Activated naive CD8-positive, alpha-beta T cell treated with anti-CD3 and anti-CD28 coated beads, Interleukin-2, amount 50 U/mL, for 24 hours (primary cell): ENCODE results near the gene PPP1R14D.

Experiments used
- ATAC-seq: fragments of 150-1000 bp; cut with Tn5 transposase; one replicate; pipeline ENCODE4 v1.10.0; 2021
- DNase-seq: peaks from one replicate; pipeline ENCODE4 v3.0.0; 2021
- H3K27ac Mint-ChIP-seq: one replicate; pipeline ENCODE4 v1.8.0; 2021; ENCODE audit warnings: mild to moderate bottlenecking, mixed read lengths
- H3K27me3 Mint-ChIP-seq: one replicate; pipeline ENCODE4 v1.8.0; 2021; ENCODE audit warnings: mixed read lengths
- H3K36me3 Mint-ChIP-seq: one replicate; pipeline ENCODE4 v1.8.0; 2021; ENCODE audit warnings: low read depth, mixed read lengths
- H3K4me1 Mint-ChIP-seq: one replicate; pipeline ENCODE4 v1.8.0; 2021; ENCODE audit warnings: mixed read lengths
- H3K4me3 Mint-ChIP-seq: one replicate; pipeline ENCODE4 v1.8.0; 2021; ENCODE audit warnings: mild to moderate bottlenecking, moderate library complexity, mixed read lengths
- H3K9me3 Mint-ChIP-seq: one replicate; pipeline ENCODE4 v1.8.0; 2021; ENCODE audit warnings: mixed read lengths

Gene PPP1R14D

DNA sequence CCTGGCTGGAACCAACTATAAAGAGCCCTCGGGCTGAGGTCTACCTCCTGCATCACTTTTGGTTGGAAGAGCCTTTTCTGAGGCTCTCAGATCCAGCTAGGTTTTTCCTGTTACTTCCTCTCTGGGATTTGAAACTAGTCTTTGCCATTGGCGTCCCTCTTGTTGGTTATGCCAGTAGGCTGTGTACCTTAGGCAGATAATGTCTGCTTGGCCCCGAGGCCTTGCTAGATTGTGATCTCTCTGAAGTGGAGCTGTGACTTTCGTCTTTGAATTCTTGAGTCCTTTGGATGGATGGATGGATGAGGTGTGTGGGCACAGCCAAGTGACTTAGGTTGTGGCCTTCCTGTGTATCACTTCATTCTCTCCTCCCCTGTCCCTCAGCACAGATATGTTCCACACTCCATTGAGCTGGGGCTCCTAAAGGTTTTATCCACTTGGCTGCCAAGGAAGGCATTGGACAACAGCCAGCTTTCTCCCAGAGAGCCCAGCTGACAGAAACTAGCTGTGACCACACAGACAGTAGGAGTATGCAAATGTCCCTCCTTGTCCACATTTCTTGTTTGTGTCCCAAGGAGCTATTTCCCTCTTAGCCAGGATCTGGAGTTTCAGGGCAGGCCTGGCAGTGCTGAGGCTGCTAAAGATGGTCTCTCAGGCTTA is 13.3 kb downstream of the PPP1R14D start:
- ATAC-seq: no peak
- Mint-ChIP-seq H3K27ac (no peak overlapping the region), H3K4me3 (no peak overlapping the region), H3K27me3 (no peaks in the 10 kb centered on the region), H3K36me3 (peaks cover 5% of the 10 kb centered on the region), H3K4me1 (no peaks in the 10 kb centered on the region), H3K9me3 (no peaks in the 10 kb centered on the region)
- DNase-seq: no peak

DNA sequence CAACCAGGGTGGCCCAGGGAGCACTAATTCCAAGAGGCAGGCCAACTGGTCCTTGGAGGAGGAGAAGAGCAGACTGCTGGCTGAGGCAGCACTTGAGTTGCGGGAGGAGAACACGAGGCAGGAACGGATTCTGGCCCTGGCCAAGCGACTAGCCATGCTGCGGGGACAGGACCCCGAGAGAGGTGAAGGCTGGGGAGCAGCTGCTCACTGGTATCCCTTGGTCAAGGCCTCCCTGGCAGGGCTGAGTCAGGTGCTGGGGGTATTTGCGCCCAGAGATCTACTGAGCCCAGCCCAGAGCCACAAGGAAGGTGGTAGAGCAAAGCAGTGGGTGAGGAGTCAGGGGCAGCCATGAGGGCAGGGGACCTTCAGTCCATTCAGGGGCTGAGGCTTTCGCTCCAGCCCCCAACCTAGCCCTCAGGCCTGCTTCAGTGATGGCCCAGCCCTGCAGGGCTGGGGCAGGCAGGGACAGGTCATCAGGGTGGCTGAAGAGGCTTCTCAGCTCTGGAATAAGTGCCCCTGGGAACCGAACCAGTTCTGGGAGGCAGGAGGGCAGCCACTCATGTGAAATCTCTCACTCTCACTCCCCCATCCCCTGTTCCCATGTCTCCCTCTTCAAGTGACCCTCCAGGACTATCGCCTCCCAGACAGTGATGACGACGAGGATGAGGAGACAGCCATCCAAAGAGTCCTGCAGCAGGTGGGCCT is 15.6 kb downstream of the PPP1R14D start:
- ATAC-seq (no peak), DNase-seq (no peak)
- H3K4me3 Mint-ChIP-seq: no peak overlapping the region
- H3K27ac Mint-ChIP-seq: no peak overlapping the region
- no peaks in the 10 kb centered on the region for H3K27me3 Mint-ChIP-seq
- H3K4me1 Mint-ChIP-seq: peaks cover 10% of the 10 kb centered on the region
- no peaks in the 10 kb centered on the region for H3K9me3 Mint-ChIP-seq
- H3K36me3 Mint-ChIP-seq: peaks cover 5% of the 10 kb centered on the region

DNA sequence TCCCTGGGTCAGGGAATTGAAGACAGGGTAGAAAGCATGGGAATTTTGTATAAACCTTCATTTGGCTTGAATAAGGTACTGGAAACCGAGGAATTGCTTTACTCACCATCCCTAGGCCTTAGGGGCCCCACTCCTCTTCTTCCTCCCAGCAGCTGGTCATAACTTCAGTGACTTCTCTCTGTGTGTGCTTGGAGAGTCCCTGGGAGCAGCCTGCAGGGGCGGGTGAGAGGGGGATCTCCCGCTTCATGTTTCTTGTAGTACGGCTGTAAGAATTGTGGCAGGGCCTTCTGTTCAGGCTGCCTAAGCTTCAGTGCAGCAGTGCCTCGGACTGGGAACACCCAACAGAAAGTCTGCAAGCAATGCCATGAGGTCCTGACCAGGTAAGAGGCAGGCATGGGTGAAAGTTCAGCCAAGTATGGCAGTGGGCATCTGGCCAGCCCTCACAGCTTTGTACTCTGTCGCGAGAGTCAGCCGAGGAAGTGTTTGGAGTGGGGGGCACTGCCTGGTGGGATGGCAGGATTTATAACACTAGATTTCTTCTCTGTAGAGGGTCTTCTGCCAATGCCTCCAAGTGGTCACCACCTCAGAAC is 19.6 kb downstream of the PPP1R14D start:
- Mint-ChIP-seq H3K9me3 (no peaks in the 10 kb centered on the region), H3K4me3 (no peak overlapping the region), H3K27ac (no peak overlapping the region), H3K36me3 (peaks cover 7% of the 10 kb centered on the region), H3K4me1 (peaks cover 19% of the 10 kb centered on the region), H3K27me3 (no peaks in the 10 kb centered on the region)
- no peak for ATAC-seq
- no peak for DNase-seq

DNA sequence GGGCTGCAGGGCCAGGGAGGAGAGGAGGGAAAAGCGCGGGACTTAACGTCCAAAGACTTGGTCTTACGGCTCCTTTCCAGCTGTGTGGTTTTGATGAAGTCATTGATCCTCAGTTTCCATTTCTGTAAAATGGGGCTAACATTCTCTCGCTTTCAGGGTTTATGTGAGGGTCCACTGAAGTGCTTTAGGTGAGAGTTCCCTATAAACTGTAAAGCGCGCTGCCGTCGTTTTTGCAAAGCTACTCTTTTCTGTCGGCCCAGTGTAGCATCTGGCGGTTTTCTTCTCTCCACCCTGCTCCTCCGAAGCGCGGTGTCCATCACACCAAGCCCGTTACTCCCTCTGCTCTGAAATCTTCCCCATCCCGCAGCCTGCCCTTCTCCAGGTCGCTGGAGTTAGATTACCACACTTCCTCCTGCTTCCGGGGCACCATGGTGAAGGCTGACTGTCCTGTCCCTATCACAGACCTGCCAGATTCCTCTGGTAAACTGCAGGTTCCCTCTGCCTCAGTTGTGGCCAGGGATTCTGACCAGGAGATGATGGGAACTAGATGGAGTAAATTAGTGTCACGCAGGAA is 20.5 kb downstream of the PPP1R14D start:
- peak overlapping the region; percentile 92 for H3K4me3 Mint-ChIP-seq
- DNase-seq (no peak), ATAC-seq (no peak)
- peak overlapping the region; percentile 99 for H3K27ac Mint-ChIP-seq
- peaks cover 22% of the 10 kb centered on the region for H3K4me1 Mint-ChIP-seq
- H3K27me3 Mint-ChIP-seq: no peaks in the 10 kb centered on the region
- H3K36me3 Mint-ChIP-seq: peaks cover 7% of the 10 kb centered on the region
- no peaks in the 10 kb centered on the region for H3K9me3 Mint-ChIP-seq

DNA sequence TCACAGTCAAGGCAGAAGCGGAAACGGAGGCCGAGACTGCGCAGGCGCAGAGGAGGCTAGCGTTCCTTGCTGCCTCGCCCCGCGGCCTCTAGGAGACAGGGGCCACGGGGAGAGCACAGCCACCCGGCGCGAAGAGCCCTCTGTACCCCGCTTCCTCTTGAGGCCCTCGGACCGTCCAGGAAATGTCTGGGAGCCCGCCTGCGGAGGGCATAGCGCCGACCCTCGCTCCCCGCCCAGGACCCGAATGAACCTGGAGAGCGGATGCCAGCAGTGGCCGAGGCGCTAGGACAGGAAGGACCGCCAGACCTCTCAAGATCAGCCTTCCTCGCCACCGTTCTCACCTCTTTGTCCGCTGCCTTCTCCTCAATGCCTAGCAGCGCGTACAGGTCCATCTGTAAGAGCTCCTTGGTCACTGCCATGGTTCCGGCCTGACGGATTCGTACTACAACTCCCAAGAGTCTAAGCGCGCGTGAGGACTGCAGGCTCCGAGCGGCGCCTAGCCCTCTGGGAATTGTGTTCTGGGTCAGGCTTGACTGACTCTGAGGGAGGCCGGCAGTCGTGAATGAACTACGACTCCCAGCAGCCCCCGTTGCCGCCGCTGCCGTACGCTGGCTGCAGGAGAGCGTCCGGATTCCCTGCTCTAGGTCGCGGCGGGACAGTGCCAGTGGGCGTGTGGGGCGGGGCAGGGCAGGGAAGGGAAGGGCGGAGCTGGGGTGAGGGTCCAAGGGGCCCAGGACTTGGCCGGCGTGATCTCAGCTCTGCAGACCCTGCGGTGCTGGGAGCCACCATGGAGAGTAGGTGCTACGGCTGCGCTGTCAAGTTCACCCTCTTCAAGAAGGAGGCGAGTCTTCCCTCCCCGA is 21.2 kb downstream of the PPP1R14D start, which contains the start of the genes DNAJC17 and ZFYVE19:
TSS of gene DNAJC17 (minus strand) at position 446 of the 860 bp plus-strand sequence. CDS start at position 419, 27 bp downstream.
TSS of gene ZFYVE19 (plus strand) at position 62 of the 860 bp plus-strand sequence. CDS start at position 563, 501 bp downstream.
- no peaks in the 10 kb centered on the region for H3K9me3 Mint-ChIP-seq
- H3K4me3 Mint-ChIP-seq: peak within 1 kb of the TSS; percentile 92
- H3K27ac Mint-ChIP-seq: peak within 1 kb of the TSS; percentile 99
- H3K27me3 Mint-ChIP-seq: no peaks in the 10 kb centered on the region
- peak; percentile 96 for DNase-seq
- H3K36me3 Mint-ChIP-seq: peaks cover 9% of the 10 kb centered on the region
- H3K4me1 Mint-ChIP-seq: peaks cover 24% of the 10 kb centered on the region
- peak; percentile 99 for ATAC-seq

DNA sequence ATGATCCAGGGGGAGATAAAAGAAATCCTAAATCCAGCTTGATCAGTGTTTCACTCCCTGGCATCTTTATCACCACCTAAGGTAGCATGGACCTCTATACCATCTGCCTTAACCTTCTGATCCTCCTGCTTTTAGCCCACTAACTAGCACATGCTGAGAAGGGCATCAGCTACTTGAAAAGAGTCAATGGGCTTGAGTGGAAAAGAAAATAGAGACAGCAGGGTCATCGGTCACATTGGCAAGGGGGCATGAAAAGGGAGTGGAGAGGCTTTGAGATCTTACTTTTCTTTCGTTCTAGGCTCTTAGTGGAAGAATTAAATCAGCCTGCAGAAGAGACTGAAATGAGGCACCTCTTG is 21.9 kb downstream of the PPP1R14D start:
- H3K4me3 Mint-ChIP-seq: peak overlapping the region; percentile 92
- H3K4me1 Mint-ChIP-seq: peaks cover 28% of the 10 kb centered on the region
- H3K27ac Mint-ChIP-seq: peak overlapping the region; percentile 99
- ATAC-seq (no peak), DNase-seq (no peak)
- H3K36me3 Mint-ChIP-seq: peaks cover 12% of the 10 kb centered on the region
- H3K9me3 Mint-ChIP-seq: no peaks in the 10 kb centered on the region
- no peaks in the 10 kb centered on the region for H3K27me3 Mint-ChIP-seq

DNA sequence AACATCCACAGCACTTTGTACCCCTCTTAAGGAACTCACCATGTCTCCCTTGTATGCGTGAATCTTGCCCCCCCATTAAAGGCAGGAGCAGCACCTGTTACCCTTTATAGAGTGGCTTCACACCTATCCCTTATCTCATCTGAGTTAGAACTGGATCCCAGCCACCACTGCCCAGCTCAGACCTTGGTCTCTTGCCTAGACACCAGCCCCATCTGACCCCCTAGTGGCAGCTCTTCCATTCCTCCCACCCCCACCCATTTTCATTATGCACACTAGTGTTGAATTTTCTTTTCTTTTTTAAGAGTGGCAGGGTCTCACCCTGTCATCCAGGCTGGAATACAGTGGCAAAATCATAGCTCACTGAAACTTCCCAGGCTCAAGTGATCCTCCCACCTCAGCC is 24.8 kb downstream of the PPP1R14D start:
- H3K9me3 Mint-ChIP-seq: no peaks in the 10 kb centered on the region
- no peak for ATAC-seq
- H3K4me3 Mint-ChIP-seq: no peak overlapping the region
- H3K4me1 Mint-ChIP-seq: peaks cover 36% of the 10 kb centered on the region
- peaks cover 14% of the 10 kb centered on the region for H3K36me3 Mint-ChIP-seq
- H3K27ac Mint-ChIP-seq: no peak overlapping the region
- no peak for DNase-seq
- H3K27me3 Mint-ChIP-seq: no peaks in the 10 kb centered on the region

DNA sequence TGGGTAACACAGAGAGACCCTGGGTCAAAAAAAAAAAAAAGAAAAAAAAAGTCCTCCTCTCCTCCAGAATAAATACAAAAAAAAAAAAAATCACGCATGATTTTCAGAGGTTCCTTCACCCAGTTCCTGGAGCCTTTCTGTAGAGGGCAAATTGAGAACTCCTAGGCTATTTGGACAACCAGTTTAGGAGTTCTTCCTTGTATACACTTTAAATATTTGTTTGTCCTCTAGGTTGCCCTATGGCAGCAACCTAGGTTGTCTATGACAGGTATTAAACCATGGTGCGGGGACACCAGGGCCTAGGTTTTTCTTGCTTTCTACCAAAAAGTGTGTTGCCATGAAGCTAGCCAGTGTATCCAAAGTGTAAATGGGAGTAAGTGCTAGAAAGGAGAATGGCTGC is 25.4 kb downstream of the PPP1R14D start:
- DNase-seq (no peak), ATAC-seq (no peak)
- Mint-ChIP-seq H3K4me1 (peaks cover 36% of the 10 kb centered on the region), H3K4me3 (no peak overlapping the region), H3K27ac (no peak overlapping the region), H3K27me3 (no peaks in the 10 kb centered on the region), H3K36me3 (peaks cover 17% of the 10 kb centered on the region), H3K9me3 (no peaks in the 10 kb centered on the region)

DNA sequence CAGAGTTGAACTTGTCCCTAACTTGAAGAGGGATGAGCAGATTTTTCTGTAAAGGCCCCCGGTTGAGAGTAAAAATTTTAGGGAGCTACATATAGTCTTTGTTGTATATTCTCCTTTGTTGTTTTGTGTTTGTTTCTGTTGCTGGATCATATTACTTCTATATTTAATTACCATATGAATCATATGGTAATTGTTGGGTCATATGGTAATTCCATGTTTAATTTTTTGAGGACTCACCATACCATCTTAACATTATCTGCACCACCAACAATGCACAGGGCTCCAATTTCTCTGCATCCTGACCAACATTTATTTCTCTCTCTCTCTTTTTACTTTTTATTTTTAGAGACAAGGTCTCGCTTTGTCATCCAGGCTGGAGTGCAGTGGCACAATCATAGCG is 29.0 kb downstream of the PPP1R14D start:
- no peaks in the 10 kb centered on the region for H3K9me3 Mint-ChIP-seq
- H3K4me3 Mint-ChIP-seq: no peak overlapping the region
- peaks cover 36% of the 10 kb centered on the region for H3K4me1 Mint-ChIP-seq
- DNase-seq: no peak
- ATAC-seq: no peak
- H3K27me3 Mint-ChIP-seq: no peaks in the 10 kb centered on the region
- H3K27ac Mint-ChIP-seq: no peak overlapping the region
- H3K36me3 Mint-ChIP-seq: peaks cover 17% of the 10 kb centered on the region

DNA sequence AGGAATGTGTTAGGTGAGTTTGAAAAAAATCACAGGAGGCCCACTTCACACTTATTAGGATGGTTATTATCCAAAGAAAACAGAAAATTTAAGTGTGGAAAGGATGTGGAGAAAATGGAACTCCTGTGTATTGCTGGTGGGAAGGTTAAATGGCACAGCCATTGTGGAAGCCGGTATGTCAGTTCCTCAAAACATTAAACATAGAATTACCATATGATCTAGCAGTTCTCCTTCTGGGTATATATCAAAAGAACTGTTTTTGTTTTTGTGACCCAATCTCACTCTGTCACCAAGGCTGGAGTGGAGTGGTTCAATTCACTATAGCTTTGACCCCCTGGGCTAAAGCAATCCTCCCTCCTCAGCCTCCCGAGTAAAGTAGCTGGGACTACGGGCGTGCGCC is 32.0 kb downstream of the PPP1R14D start:
- H3K27ac Mint-ChIP-seq: no peak overlapping the region
- H3K36me3 Mint-ChIP-seq: peaks cover 19% of the 10 kb centered on the region
- no peaks in the 10 kb centered on the region for H3K9me3 Mint-ChIP-seq
- H3K4me1 Mint-ChIP-seq: peaks cover 38% of the 10 kb centered on the region
- no peaks in the 10 kb centered on the region for H3K27me3 Mint-ChIP-seq
- DNase-seq (no peak), ATAC-seq (no peak)
- H3K4me3 Mint-ChIP-seq: no peak overlapping the region

DNA sequence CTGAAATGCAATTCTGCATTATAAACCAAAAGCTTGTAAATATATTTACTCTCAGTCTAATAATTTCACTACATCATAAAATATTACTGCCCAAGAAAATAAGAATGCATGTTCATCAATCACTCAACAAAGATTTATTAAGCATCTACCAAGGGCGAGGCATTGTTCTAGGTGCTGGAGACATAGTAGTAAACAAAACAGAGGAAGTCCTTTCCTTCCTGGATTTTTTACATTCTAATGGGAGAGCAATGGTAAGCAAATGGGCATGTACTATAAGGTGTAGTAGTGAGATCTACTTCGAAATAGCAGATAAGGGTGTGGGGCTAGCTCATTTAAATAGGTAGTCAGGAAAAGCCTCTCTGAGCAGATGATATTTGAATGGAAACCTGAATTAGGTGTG is 32.5 kb downstream of the PPP1R14D start:
- Mint-ChIP-seq H3K4me1 (peaks cover 35% of the 10 kb centered on the region), H3K27me3 (no peaks in the 10 kb centered on the region), H3K4me3 (no peak overlapping the region), H3K9me3 (no peaks in the 10 kb centered on the region), H3K27ac (no peak overlapping the region), H3K36me3 (peaks cover 19% of the 10 kb centered on the region)
- ATAC-seq (no peak), DNase-seq (no peak)

DNA sequence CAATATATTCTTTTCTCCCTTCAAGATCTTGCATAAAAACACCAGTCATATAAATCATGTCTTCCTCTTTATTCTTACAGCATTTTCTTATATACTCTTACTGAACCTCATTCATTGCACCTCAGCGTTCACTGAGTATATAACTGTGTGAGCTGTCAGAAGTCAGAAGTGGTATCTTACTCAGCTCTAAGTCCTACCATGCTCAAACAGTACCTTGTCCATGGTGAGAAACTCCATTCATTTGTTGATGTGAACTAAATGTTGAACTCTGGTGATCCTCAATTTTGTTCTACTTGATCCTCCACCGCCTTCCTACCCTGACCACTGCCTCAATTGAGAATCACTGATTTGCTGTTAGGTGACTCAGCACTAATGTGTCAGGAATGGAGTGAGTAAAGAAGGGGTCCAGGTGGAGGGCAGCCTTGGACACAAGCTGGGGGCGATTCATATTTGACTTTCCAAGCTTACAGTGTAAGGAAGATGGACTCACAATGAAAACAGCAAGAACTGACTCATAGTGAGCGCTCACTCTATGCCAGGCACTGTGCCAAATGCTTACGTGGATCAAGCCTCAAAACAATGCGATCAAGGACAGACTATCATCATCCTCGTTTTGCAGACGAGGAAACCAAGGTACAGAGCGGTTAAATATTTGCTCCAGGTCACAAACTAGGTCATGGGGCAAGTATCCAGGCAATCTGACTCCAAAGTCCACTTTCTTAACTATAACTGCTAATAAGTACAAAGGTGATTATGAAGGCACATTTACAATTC is 35.1 kb downstream of the PPP1R14D start:
- Mint-ChIP-seq H3K27me3 (no peaks in the 10 kb centered on the region), H3K4me3 (no peak overlapping the region), H3K36me3 (peaks cover 18% of the 10 kb centered on the region), H3K4me1 (peaks cover 35% of the 10 kb centered on the region), H3K9me3 (no peaks in the 10 kb centered on the region), H3K27ac (peak overlapping the region; percentile 12)
- DNase-seq: no peak
- ATAC-seq: peak; percentile 51

DNA sequence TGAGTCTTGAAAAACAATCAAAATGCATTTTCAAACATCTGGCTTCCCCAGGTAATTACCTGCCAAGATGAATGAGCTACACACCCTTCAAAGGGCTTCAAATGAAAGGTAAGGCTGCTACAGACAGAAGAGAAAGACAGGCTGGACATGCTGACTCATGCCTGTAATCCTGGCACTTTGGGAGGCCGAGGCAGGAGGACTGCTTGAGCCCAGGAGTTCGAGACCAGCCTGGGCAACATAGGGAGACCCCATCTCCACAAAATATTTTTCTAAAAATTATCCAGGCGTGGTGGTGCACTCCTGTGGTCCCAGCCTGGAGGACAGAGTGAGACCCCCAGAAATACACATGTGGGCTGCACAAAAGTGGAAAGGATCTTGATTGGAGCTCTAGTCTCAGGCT is 36.1 kb downstream of the PPP1R14D start:
- H3K36me3 Mint-ChIP-seq: peaks cover 10% of the 10 kb centered on the region

More for the DNA sequence above, 36.1 kb downstream of the PPP1R14D start:
- Mint-ChIP-seq H3K4me1 (peaks cover 37% of the 10 kb centered on the region), H3K27ac (no peak overlapping the region), H3K27me3 (no peaks in the 10 kb centered on the region), H3K9me3 (no peaks in the 10 kb centered on the region), H3K4me3 (no peak overlapping the region)
- ATAC-seq: no peak
- no peak for DNase-seq
